Hepatocyte (in vitro differentiated cells): Measurements from ENCODE around the gene HSPE1.

ENCODE experiments used
- CTCF ChIP-seq: fragments of 200-600 bp; sonication (generic); IDR thresholded peaks from 2 replicates; pipeline ENCODE4 v1.5.1; 2016; ENCODE audit warnings: antibody characterized with exemption, mild to moderate bottlenecking; ENCODE audit not compliant: poor library complexity
- EZH2 ChIP-seq: fragments of 200-600 bp; sonication (generic); IDR thresholded peaks from 2 replicates; pipeline ENCODE4 v1.6.1; 2016; ENCODE audit warnings: antibody characterized with exemption, mild to moderate bottlenecking, borderline replicate concordance

GRCh38 chr2:197498235-197498936, 1.8 kb upstream of the HSPE1 start:
- TF ChIP-seq CTCF (no peak), EZH2 (no peak)
